CD8-positive, alpha-beta memory T cell (primary cell): ENCODE results near the gene MSL3. TPM values are rescaled to one million over a fixed set of nuclear protein-coding genes. Genes with fewer than 3 reads are reported as not detected.

Experiments used
- CTCF ChIA-PET: fragments of 350-600 bp; sonication (Branson Sonifier 250); formaldehyde crosslinking; loops from one replicate; lab custom pipeline; 2021; ENCODE audit warnings: antibody characterized with exemption; lab: Charles Lee
- POLR2A ChIA-PET: fragments of 350-600 bp; sonication (Branson Sonifier 250); formaldehyde crosslinking; loops from one replicate; lab custom pipeline; 2021; ENCODE audit warnings: antibody characterized with exemption; lab: Charles Lee
- DNase-seq, 5 donors: peaks; one replicate each; pipeline versions ENCODE4 v3.0.0 to v3.0.0-alpha.2; 2020 to 2022; ENCODE audit warnings: mixed read lengths in 1 of 5
- H3K27ac ChIP-seq: one replicate; pipeline ENCODE4 v1.7.0; 2013; ENCODE audit warnings: low read depth, mild to moderate bottlenecking, low read length, moderate library complexity
- H3K27me3 ChIP-seq: 2 replicates; pipeline ENCODE4 v1.7.0; 2013; ENCODE audit warnings: low read length, mild to moderate bottlenecking; ENCODE audit not compliant: insufficient read depth, poor library complexity, severe bottlenecking
- H3K36me3 ChIP-seq: 2 replicates; pipeline ENCODE4 v1.7.0; 2013; ENCODE audit warnings: mild to moderate bottlenecking, low read length, moderate library complexity; ENCODE audit not compliant: insufficient read depth
- H3K4me1 ChIP-seq: 2 replicates; pipeline ENCODE4 v1.7.0; 2013; ENCODE audit warnings: mild to moderate bottlenecking, low read length, moderate library complexity; ENCODE audit not compliant: insufficient read depth
- H3K4me3 ChIP-seq: 2 replicates; pipeline ENCODE4 v1.7.0; 2013; ENCODE audit warnings: mild to moderate bottlenecking, low read length
- H3K9me3 ChIP-seq: 2 replicates; pipeline ENCODE4 v1.7.0; 2013; ENCODE audit warnings: mild to moderate bottlenecking, low read length
- H3K27ac Mint-ChIP-seq, 8 donors: one replicate each; pipeline ENCODE4 v1.8.0; 2020 to 2021; ENCODE audit warnings: mixed read lengths in 8 of 8, mild to moderate bottlenecking in 6 of 8, inconsistent platforms in 3 of 8, moderate library complexity in 3 of 8
- H3K27me3 Mint-ChIP-seq, 2 donors: one replicate each; pipeline ENCODE4 v1.8.0; 2020 to 2021; ENCODE audit warnings: mixed read lengths in 2 of 2, mild to moderate bottlenecking in 1 of 2, moderate library complexity in 1 of 2
- H3K36me3 Mint-ChIP-seq, 3 donors: one replicate each; pipeline ENCODE4 v1.8.0; 2020 to 2021; ENCODE audit warnings: mixed read lengths in 3 of 3, inconsistent platforms in 1 of 3, mild to moderate bottlenecking in 1 of 3
- H3K4me1 Mint-ChIP-seq, 3 donors: one replicate each; pipeline ENCODE4 v1.8.0; 2020 to 2021; ENCODE audit warnings: mixed read lengths in 3 of 3, inconsistent platforms in 1 of 3, mild to moderate bottlenecking in 1 of 3
- H3K4me3 Mint-ChIP-seq, 7 donors: one replicate each; pipeline ENCODE4 v1.8.0; 2020 to 2021; ENCODE audit warnings: mixed read lengths in 7 of 7, mild to moderate bottlenecking in 6 of 7, moderate library complexity in 4 of 7, inconsistent platforms in 2 of 7
- H3K9me3 Mint-ChIP-seq, 5 donors: one replicate each; pipeline ENCODE4 v1.8.0; 2020 to 2022; ENCODE audit warnings: mixed read lengths in 5 of 5, mild to moderate bottlenecking in 3 of 5, moderate library complexity in 2 of 5, inconsistent platforms in 1 of 5
- polyA plus RNA-seq: library from polyadenylated mRNA; unstranded; fragments of 300-500 nt; fragmentation: Illumina TruSeq; gene quantifications from one replicate; pipeline ENCODE4 v1.2.3, GENCODE V29; 2021
- total RNA-seq, 2 experiments: library from RNA; stranded (reverse); gene quantifications; one replicate each; pipeline ENCODE4 v1.2.3, GENCODE V29; 2021

The MSL3 gene
- total and polyA plus RNA-seq, 3 experiments from 2014 or later = 34.6 to 80.4 (median 37.5) TPM

DNA sequence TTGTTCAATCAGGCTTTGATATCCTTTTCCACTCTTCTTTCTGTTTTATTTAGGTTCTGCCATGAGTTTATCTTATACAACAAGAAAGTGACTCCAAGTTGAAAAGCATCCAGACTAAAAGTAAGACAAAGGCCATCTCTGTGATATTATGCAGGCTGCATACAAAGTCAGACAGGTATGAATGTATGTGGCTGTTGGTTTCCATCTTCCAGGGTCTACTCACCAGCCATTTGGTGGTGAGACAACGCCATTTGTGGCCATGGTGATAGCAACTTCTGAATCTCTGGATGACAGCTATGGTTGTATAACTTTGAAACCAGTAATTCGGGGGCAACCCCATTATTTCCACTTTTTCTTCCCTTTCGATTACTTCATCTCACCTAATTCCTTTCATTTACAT lies 17.2 kb upstream of the MSL3 start:
- no peak for DNase-seq
- Mint-ChIP-seq H3K9me3 (no peaks in the 10 kb centered on the region), H3K27me3 (peaks cover 3 to 19% of the 10 kb centered on the region in 2 donors), H3K27ac (no peak overlapping the region), H3K4me1 (no peaks in the 10 kb centered on the region), H3K36me3 (no peaks in the 10 kb centered on the region), H3K4me3 (no peak overlapping the region)
- H3K27me3 ChIP-seq = no peaks in the 10 kb centered on the region
- POLR2A ChIA-PET = no interaction called here
- H3K27ac ChIP-seq = no peak overlapping the region
- CTCF ChIA-PET = no interaction called here
- no peaks in the 10 kb centered on the region for H3K9me3 ChIP-seq
- no peaks in the 10 kb centered on the region for H3K36me3 ChIP-seq
- no peak overlapping the region for H3K4me3 ChIP-seq
- H3K4me1 ChIP-seq = no peaks in the 10 kb centered on the region

DNA sequence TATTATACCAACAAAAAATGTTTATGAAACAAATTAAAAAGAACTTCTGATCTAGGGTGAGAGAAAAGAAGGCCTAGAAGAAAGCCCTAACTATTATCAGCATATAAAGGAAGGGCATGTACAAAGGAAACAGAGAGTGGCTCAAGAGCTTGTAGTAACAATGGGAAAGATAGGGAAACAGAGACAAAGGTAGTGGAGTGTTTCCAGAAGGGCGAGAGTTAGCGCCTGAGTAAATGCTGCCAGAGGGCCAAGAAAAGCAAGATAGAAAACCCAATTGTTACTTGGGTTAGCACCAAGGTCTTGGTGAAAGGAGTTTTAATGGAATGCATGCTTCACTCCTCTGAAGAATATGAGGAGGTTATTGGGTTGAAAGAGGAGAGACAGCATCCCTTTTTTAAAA lies 16.5 kb upstream of the MSL3 start:
- Mint-ChIP-seq H3K4me3 (no peak overlapping the region), H3K27me3 (peaks cover 3 to 17% of the 10 kb centered on the region in 2 donors), H3K36me3 (no peaks in the 10 kb centered on the region), H3K4me1 (no peaks in the 10 kb centered on the region), H3K27ac (no peak overlapping the region), H3K9me3 (no peaks in the 10 kb centered on the region)
- Histone ChIP-seq H3K27ac (no peak overlapping the region), H3K4me3 (no peak overlapping the region), H3K4me1 (no peaks in the 10 kb centered on the region), H3K27me3 (no peaks in the 10 kb centered on the region), H3K36me3 (no peaks in the 10 kb centered on the region), H3K9me3 (no peaks in the 10 kb centered on the region)
- DNase-seq = no peak
- ChIA-PET CTCF (no interaction called here), POLR2A (interaction anchor here (0.5 kb wide), 1 partner anchor 14 kb away, joined by 3 read pairs; no protein-coding TSS in a partner anchor)

DNA sequence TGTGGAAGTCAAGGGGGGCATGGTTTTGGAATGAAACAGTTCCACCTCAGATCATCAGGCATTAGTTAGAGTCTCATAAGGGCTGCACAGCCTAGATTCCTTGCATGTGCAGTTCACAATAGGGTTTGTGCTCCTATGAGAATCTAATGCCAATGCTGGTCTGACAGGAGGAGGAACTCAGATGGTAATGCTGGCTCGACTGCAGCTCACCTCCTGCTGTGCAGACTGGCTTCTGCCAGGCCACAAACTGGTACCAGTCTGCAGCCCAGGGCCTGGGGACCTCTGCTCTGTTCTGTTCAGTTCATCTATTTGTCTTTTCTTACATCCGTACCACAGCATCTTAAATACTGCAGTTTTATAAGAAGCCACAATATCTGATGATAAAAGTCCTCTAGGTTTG lies 12.2 kb upstream of the MSL3 start:
- ChIA-PET CTCF (no interaction called here), POLR2A (no interaction called here)
- H3K27ac ChIP-seq = no peak overlapping the region
- no peaks in the 10 kb centered on the region for H3K27me3 ChIP-seq
- no peak for DNase-seq
- no peaks in the 10 kb centered on the region for H3K4me1 ChIP-seq
- no peaks in the 10 kb centered on the region for H3K9me3 ChIP-seq
- no peaks in the 10 kb centered on the region for H3K36me3 ChIP-seq
- H3K27ac Mint-ChIP-seq = peak overlapping the region in 1 of 8 donors; percentile 6
- H3K4me1 Mint-ChIP-seq = no peaks in the 10 kb centered on the region
- H3K27me3 Mint-ChIP-seq = peaks cover 4 to 6% of the 10 kb centered on the region in 2 donors
- H3K9me3 Mint-ChIP-seq = no peaks in the 10 kb centered on the region
- H3K4me3 ChIP-seq = no peak overlapping the region
- H3K36me3 Mint-ChIP-seq = no peaks in the 10 kb centered on the region
- H3K4me3 Mint-ChIP-seq = no peak overlapping the region

DNA sequence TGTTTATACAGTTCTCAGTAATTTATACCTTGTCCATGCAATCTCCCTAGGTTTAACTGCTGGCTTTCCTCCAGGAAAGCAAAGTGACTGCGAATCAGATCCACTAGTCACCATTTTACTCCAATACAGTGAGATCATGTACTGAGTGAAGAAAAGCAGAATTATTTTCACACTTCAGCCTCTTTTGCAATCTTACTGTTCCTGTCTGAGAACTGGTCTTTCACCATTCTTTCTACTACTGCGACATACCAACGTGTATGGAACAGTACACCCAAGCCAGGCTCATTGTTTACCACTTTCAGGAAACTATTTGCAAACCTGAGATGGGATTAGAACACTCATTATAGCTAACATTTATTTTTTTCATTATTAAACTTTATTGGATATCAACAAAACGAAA lies 8.0 kb upstream of the MSL3 start:
- H3K27ac Mint-ChIP-seq = no peak overlapping the region
- H3K9me3 Mint-ChIP-seq = no peaks in the 10 kb centered on the region
- no peaks in the 10 kb centered on the region for H3K4me1 Mint-ChIP-seq
- no peak overlapping the region for H3K4me3 ChIP-seq
- ChIA-PET POLR2A (no interaction called here), CTCF (no interaction called here)
- no peaks in the 10 kb centered on the region for H3K36me3 ChIP-seq
- H3K27me3 ChIP-seq = no peaks in the 10 kb centered on the region
- no peaks in the 10 kb centered on the region for H3K9me3 ChIP-seq
- no peak overlapping the region for H3K4me3 Mint-ChIP-seq
- H3K27me3 Mint-ChIP-seq = peaks cover 3 to 5% of the 10 kb centered on the region in 2 donors
- H3K36me3 Mint-ChIP-seq = no peaks in the 10 kb centered on the region
- no peaks in the 10 kb centered on the region for H3K4me1 ChIP-seq
- H3K27ac ChIP-seq = no peak overlapping the region
- DNase-seq = no peak

DNA sequence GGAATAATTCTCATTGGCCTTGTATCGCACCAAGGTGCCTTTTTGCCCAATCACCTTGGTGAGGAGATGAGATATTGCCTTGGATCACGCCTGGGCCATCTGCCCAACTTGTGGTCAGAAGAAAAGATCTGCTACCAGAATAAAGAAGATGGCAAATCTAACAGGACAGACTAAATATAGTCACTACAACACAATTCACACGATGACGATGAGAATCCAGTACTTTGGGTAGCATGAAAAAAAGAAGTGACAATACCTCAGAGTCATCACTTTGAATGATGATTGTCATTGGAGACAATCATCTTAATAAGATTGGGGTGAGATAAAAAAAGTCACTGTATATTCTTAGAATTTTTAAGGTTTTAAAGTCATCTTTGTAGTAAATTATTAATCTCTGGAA lies 7.3 kb upstream of the MSL3 start:
- no peaks in the 10 kb centered on the region for H3K9me3 Mint-ChIP-seq
- DNase-seq = no peak
- ChIA-PET POLR2A (no interaction called here), CTCF (no interaction called here)
- H3K36me3 Mint-ChIP-seq = no peaks in the 10 kb centered on the region
- peaks cover 3 to 5% of the 10 kb centered on the region in 2 donors for H3K27me3 Mint-ChIP-seq
- Histone ChIP-seq H3K36me3 (no peaks in the 10 kb centered on the region), H3K4me3 (no peak overlapping the region), H3K4me1 (no peaks in the 10 kb centered on the region), H3K27ac (no peak overlapping the region), H3K9me3 (no peaks in the 10 kb centered on the region), H3K27me3 (no peaks in the 10 kb centered on the region)
- no peak overlapping the region for H3K4me3 Mint-ChIP-seq
- no peaks in the 10 kb centered on the region for H3K4me1 Mint-ChIP-seq
- no peak overlapping the region for H3K27ac Mint-ChIP-seq

DNA sequence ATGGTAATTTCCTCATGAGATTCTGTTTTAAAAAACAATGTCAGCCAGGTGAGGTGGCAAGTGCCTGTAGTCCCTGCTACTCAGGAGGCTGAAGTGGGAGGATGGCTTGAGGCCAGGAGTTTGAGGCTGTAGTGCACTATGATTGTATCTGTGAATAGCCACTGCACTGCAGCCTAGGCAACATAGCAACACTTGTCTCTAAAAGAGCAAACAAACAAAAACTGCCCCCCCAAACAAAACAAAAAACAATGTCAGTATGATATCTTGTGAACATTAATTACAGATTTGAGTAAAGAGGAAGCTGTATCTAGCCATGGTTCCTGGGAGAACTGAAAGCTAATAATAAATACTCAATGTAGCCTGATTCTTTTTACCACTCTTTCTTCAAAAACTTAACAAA lies 6.8 kb upstream of the MSL3 start:
- Mint-ChIP-seq H3K27me3 (peaks cover 3 to 5% of the 10 kb centered on the region in 2 donors), H3K36me3 (no peaks in the 10 kb centered on the region), H3K4me1 (no peaks in the 10 kb centered on the region), H3K27ac (peak overlapping the region in 1 of 8 donors; percentile 20), H3K4me3 (no peak overlapping the region), H3K9me3 (no peaks in the 10 kb centered on the region)
- DNase-seq = no peak
- Histone ChIP-seq H3K4me3 (no peak overlapping the region), H3K27ac (no peak overlapping the region), H3K36me3 (no peaks in the 10 kb centered on the region), H3K27me3 (no peaks in the 10 kb centered on the region), H3K9me3 (no peaks in the 10 kb centered on the region), H3K4me1 (no peaks in the 10 kb centered on the region)
- ChIA-PET CTCF (no interaction called here), POLR2A (no interaction called here)

DNA sequence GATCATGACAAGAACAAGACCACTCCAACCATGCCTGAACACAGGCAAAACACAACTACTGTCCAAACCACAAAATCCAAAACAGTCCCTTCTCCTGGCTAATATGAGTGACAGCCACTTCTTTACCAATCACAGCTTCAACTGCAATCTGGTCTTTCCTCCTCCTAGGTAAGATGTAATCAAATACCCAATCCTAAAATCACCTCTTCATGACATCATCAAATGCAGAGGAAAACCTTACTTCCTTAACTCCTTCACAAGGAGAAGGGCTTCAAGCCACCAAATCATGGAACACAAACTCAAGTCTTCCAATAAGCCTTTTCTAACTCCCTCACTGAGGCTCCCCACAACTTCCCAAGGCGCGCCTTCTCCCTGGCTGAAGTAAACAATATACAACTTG lies 4.4 kb upstream of the MSL3 start:
- H3K4me1 Mint-ChIP-seq = peaks cover 5 to 7% (median 5%) of the 10 kb centered on the region in 3 donors
- POLR2A ChIA-PET = no interaction called here
- H3K9me3 Mint-ChIP-seq = no peaks in the 10 kb centered on the region

DNA sequence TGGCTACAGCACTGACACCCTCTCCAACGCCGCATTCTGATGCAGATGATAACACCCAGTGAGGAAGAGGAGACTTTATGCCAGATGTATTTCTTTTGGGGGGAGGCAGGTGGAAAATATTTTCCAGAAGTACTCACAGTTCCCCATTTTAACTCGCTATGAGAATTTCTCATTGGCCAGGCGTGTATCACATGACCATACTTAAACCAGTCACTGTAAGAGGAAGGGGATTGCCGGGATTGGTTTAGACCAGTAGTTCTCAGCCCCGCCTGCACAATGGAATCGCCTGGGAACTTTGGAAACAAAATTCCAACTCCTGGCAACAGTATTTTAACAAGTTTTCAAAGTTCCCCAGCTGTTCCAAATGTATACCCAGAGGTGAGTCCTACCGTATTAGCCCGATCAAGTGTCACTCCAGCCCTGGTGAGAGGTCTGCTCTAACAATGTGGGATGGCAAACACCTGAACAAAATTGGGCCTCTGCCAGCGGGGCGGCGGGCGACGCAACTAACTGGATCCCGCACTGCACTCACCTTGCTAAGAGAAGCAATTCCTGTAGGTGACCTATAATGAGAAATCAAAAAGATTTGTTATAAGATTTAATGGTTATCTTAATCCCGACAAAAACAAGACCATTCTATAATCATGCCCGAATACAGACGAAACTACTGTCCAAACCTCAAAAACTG lies 2.9 kb upstream of the MSL3 start:
- Mint-ChIP-seq H3K4me3 (peak overlapping the region in 1 of 7 donors; percentile 71), H3K27ac (peak overlapping the region in 1 of 8 donors; percentile 83), H3K9me3 (no peaks in the 10 kb centered on the region), H3K27me3 (peaks cover 3 to 6% of the 10 kb centered on the region in 2 donors), H3K4me1 (peaks cover 5 to 18% (median 13%) of the 10 kb centered on the region in 3 donors), H3K36me3 (peaks cover 0 to 8% (median under 1%) of the 10 kb centered on the region in 3 donors)
- H3K27me3 ChIP-seq = no peaks in the 10 kb centered on the region
- H3K4me1 ChIP-seq = no peaks in the 10 kb centered on the region
- no peaks in the 10 kb centered on the region for H3K36me3 ChIP-seq
- CTCF ChIA-PET = no interaction called here
- H3K27ac ChIP-seq = no peak overlapping the region
- H3K4me3 ChIP-seq = no peak overlapping the region
- POLR2A ChIA-PET = interaction anchor here (0.7 kb wide), 1 partner anchor 14 kb away, joined by 3 read pairs; no protein-coding TSS in a partner anchor
- no peak for DNase-seq
- no peaks in the 10 kb centered on the region for H3K9me3 ChIP-seq

More for the DNA sequence above, 4.4 kb upstream of the MSL3 start:
- H3K9me3 ChIP-seq = no peaks in the 10 kb centered on the region
- DNase-seq = no peak
- Mint-ChIP-seq H3K27ac (no peak overlapping the region), H3K4me3 (no peak overlapping the region), H3K27me3 (peaks cover 3 to 5% of the 10 kb centered on the region in 2 donors), H3K36me3 (no peaks in the 10 kb centered on the region)
- CTCF ChIA-PET = no interaction called here
- H3K27me3 ChIP-seq = no peaks in the 10 kb centered on the region
- no peak overlapping the region for H3K27ac ChIP-seq
- H3K4me1 ChIP-seq = no peaks in the 10 kb centered on the region
- no peak overlapping the region for H3K4me3 ChIP-seq
- no peaks in the 10 kb centered on the region for H3K36me3 ChIP-seq
